HepG2 (cell line): ENCODE results near the gene THBS2. TPM values are rescaled to one million over a fixed set of nuclear protein-coding genes. Genes with fewer than 3 reads are reported as not detected.
"Not testable (repeated sequence)": the region's sequence is repeated elsewhere in the genome, so short reads cannot be mapped to it uniquely, and the experiment has no call there.

ENCODE experiments used
- ATAC-seq: fragments of 200-7000 bp; cut with Tn5 transposase; 3 replicates; pipeline ENCODE4 v1.9.1; 2020; ENCODE audit warnings: mild to moderate bottlenecking, moderate library complexity
- BruUV-seq: library from RNA; stranded (reverse); fragments of 400-500 nt; replicated peaks from 2 replicates; lab custom pipeline; 2021; lab: Mats Ljungman, UMichigan
- CTCF ChIA-PET: fragments of 300-600 bp; formaldehyde crosslinking; extraction: SDS; loops from one replicate; lab custom pipeline; 2021; ENCODE audit warnings: low total read pairs, inconsistent platforms, low intra/inter-chr PET ratio; lab: Yijun Ruan, JAX
- POLR2A ChIA-PET: fragments of 350-600 bp; sonication (Branson Sonifier 250); formaldehyde crosslinking; loops from one replicate; lab custom pipeline; 2020; ENCODE audit warnings: antibody characterized with exemption, inconsistent platforms; lab: Yijun Ruan, JAX
- DNase-seq: peaks from one replicate; pipeline ENCODE4 v3.0.0-alpha.2; 2015; ENCODE audit warnings: low spot score
- FAIRE-seq: peaks from 3 replicates; lab custom pipeline; 2011; peaks lifted over from hg19 to GRCh38; lab: Jason Lieb, UNC
- H2AFZ ChIP-seq: one replicate; pipeline ENCODE4 v1.6.1; 2011; ENCODE audit warnings: low read length, inconsistent platforms
- H3K27ac ChIP-seq: fragments of 300-600 bp; 3 replicates; pipeline ENCODE4 v1.8.0; 2011; ENCODE audit warnings: mixed run types, mild to moderate bottlenecking, mixed read lengths, low read length, inconsistent platforms; ENCODE audit not compliant: insufficient read depth; ENCODE audit errors: extremely low read length
- H3K27me3 ChIP-seq, 2 experiments: fragments of 200-600 bp in 1 of 2; 2 replicates in 1 of 2; 3 replicates in 1 of 2; pipeline versions ENCODE4 v1.6.0 to v1.8.0; 2011; ENCODE audit warnings: low read length in 2 of 2, mild to moderate bottlenecking in 2 of 2, moderate library complexity in 2 of 2, inconsistent platforms in 1 of 2; ENCODE audit not compliant: insufficient read depth in 2 of 2, control insufficient read depth in 1 of 2
- H3K36me3 ChIP-seq, 2 experiments: fragments of 200-600 bp in 1 of 2; replicated peaks in 1 of 2; 2 replicates in 1 of 2; 3 replicates in 1 of 2; pipeline versions ENCODE4 v1.5.1 to v1.8.0; 2011; ENCODE audit warnings: low read length in 2 of 2, inconsistent platforms in 1 of 2; ENCODE audit not compliant: insufficient read depth in 2 of 2, control insufficient read depth in 1 of 2
- H3K4me1 ChIP-seq: 2 replicates; pipeline ENCODE4 v1.5.1; 2012; ENCODE audit warnings: low read length, inconsistent platforms; ENCODE audit not compliant: insufficient read depth
- H3K4me2 ChIP-seq: 2 replicates; pipeline ENCODE4 v1.6.0; 2011; ENCODE audit warnings: low read depth, low read length, inconsistent platforms
- H3K4me3 ChIP-seq, 3 experiments: fragments of 200-600 bp in 1 of 3; sonication (generic), shearing (Covaris generic) in 1 of 3; replicated peaks in 1 of 3; 2 replicates each; pipeline ENCODE4 v1.5.1; 2011 to 2016; ENCODE audit warnings: low read length in 3 of 3, inconsistent platforms in 2 of 3, low read depth in 2 of 3, mild to moderate bottlenecking in 2 of 3, control low read depth in 1 of 3, mixed read lengths in 1 of 3; ENCODE audit not compliant: insufficient read depth in 1 of 3
- H3K79me2 ChIP-seq: one replicate; pipeline ENCODE4 v1.6.1; 2011; ENCODE audit warnings: low read length, inconsistent platforms; ENCODE audit not compliant: insufficient read depth
- H3K9ac ChIP-seq: 2 replicates; pipeline ENCODE4 v1.6.0; 2011; ENCODE audit warnings: mild to moderate bottlenecking, low read depth, low read length, inconsistent platforms; ENCODE audit not compliant: insufficient read depth
- H3K9me3 ChIP-seq: 2 replicates; pipeline ENCODE4 v1.5.1; 2012; ENCODE audit warnings: mild to moderate bottlenecking, low read length
- H4K20me1 ChIP-seq: 2 replicates; pipeline ENCODE4 v1.6.0; 2011; ENCODE audit warnings: inconsistent platforms, mild to moderate bottlenecking, low read length, moderate library complexity; ENCODE audit not compliant: insufficient read depth
- ARID2 ChIP-seq: sonication (generic); formaldehyde crosslinking; IDR thresholded peaks from 2 replicates; pipeline ENCODE4 v1.8.1; 2022; ENCODE audit warnings: mild to moderate bottlenecking, missing genetic modification reagents, borderline replicate concordance
- BATF2 ChIP-seq: sonication (generic); formaldehyde crosslinking; IDR thresholded peaks from 2 replicates; pipeline ENCODE4 v1.8.0; 2022; ENCODE audit warnings: mild to moderate bottlenecking, missing genetic modification reagents, moderate library complexity
- CREM ChIP-seq, 2 experiments: sonication (generic) in 1 of 2; formaldehyde crosslinking in 1 of 2; IDR thresholded peaks; 2 replicates each; pipeline versions ENCODE4 v1.4.0 to v1.6.1; 2016 to 2020; ENCODE audit warnings: antibody characterized with exemption in 1 of 2, mild to moderate bottlenecking in 1 of 2, missing genetic modification reagents in 1 of 2
- FOXM1 ChIP-seq: sonication (generic); formaldehyde crosslinking; IDR thresholded peaks from 2 replicates; pipeline ENCODE4 v1.5.0; 2020; ENCODE audit warnings: missing genetic modification reagents
- MATR3 ChIP-seq: sonication (generic); formaldehyde crosslinking; IDR thresholded peaks from 2 replicates; pipeline ENCODE4 v1.4.0; 2020; ENCODE audit warnings: missing genetic modification reagents
- RCOR2 ChIP-seq: IDR thresholded peaks from 2 replicates; pipeline ENCODE4 v1.6.1; 2016; ENCODE audit warnings: missing biosample characterization, missing genetic modification reagents
- TCF7L2 ChIP-seq: IDR thresholded peaks from 2 replicates; pipeline ENCODE4 v1.6.1; 2011; ENCODE audit warnings: mild to moderate bottlenecking, low read depth, low read length, moderate library complexity
- ZNF256 ChIP-seq: sonication (generic); formaldehyde crosslinking; conservative IDR thresholded peaks from 2 replicates; pipeline ENCODE4 v1.4.0; 2020; ENCODE audit warnings: missing genetic modification reagents
- ZNF740 ChIP-seq: sonication (generic); formaldehyde crosslinking; IDR thresholded peaks from 2 replicates; pipeline ENCODE4 v1.4.0; 2020; ENCODE audit warnings: missing genetic modification reagents
- WGBS: methylation state at CpG from one replicate; pipeline ENCODE4 v1.1.6; 2017; ENCODE audit warnings: low lambda C conversion rate; 5-methylcytosine and 5-hydroxymethylcytosine counted together
- in situ Hi-C: cut with HindIII; loops from 2 replicates; pipeline ENCODE4 v1.10.0; 2017; ENCODE audit warnings: low pct_unique_long_range_greater_than_20kb; ENCODE audit not compliant: extremely low pct_ligation_motif_present
- intact Hi-C: fragments of 100-400 bp; cut with micrococcal nuclease; formaldehyde crosslinking; loops from one replicate; pipeline ENCODE4 v1.10.0; 2022; ENCODE audit not compliant: unreplicated experiment
- polyA plus RNA-seq, 8 experiments: library from polyadenylated mRNA; depleted of rRNA in 3 of 8; stranded (reverse) in 7 of 8; unstranded in 1 of 8; fragments of >200 nt; fragmentation: Illumina TruSeq in 4 of 8; extraction: Trizol in 4 of 8; gene quantifications; 2 replicates each; pipeline versions ENCODE4 v1.2.1 to v1.2.3, GENCODE V29; 2011 to 2016; ENCODE audit warnings: low read depth in 4 of 8, missing spikeins in 1 of 8, mixed read lengths in 1 of 8; ENCODE audit not compliant: insufficient read depth in 1 of 8
- total RNA-seq, 5 experiments: library from RNA; depleted of rRNA; stranded (reverse); fragments of >200 nt; fragmentation: Illumina TruSeq; extraction: Trizol; gene quantifications; 2 replicates each; pipeline ENCODE4 v1.2.3, GENCODE V29; 2016; ENCODE audit warnings: low read depth in 1 of 5

Gene THBS2
- total and polyA plus RNA-seq, 2 of the 13 experiments (the other 11 are each of a cell fraction or from before 2014, with no cell fraction given) = 0.12 to 0.15 TPM

GRCh38 chr6:169300916-169301315 lies 47.3 kb upstream of the THBS2 start (continued):
- TF ChIP-seq CREM (IDR thresholded peaks at IDR 0.05) (no peak), CREM (CRISPR knock-in tag; IDR thresholded peaks at IDR 0.05) (no peak)

- Histone ChIP-seq H3K9me3 (peaks cover 13% of the 10 kb centered on the region), H3K4me1 (peaks cover 34% of the 10 kb centered on the region)
- H3K9ac ChIP-seq, H3K4me2 ChIP-seq, H3K4me3 ChIP-seq, in situ Hi-C loops, H3K27ac ChIP-seq, H3K79me2 ChIP-seq, BruUV-seq, CTCF ChIA-PET, H3K36me3 ChIP-seq, H3K27me3 ChIP-seq, H2AFZ ChIP-seq, H4K20me1 ChIP-seq, intact Hi-C loops, ATAC-seq, POLR2A ChIA-PET, FAIRE-seq, DNase-seq: not testable (repeated sequence)
- 23% methylated on average over 1 of the region's 1 CpG for WGBS
These were observed 45.0 kb upstream of the THBS2 start for GRCh38 chr6:169298626-169299025.

- ATAC-seq (no peak), FAIRE-seq (no peak), DNase-seq (no peak)
- POLR2A ChIA-PET = no interaction called here
- BruUV-seq = no TSS peak
- Histone ChIP-seq H3K27me3 (no peaks in the 10 kb centered on the region), H3K4me2 (0 out of 2 replicates have a peak overlapping the region, but pooled peaks have one; percentile 8), H2AFZ (peak overlapping the region; percentile 12), H3K79me2 (no peaks in the 10 kb centered on the region), H3K9me3 (peaks cover 13% of the 10 kb centered on the region), H3K27ac (peak overlapping the region; percentile 38), H4K20me1 (no peaks in the 10 kb centered on the region), H3K4me1 (peaks cover 54% of the 10 kb centered on the region), H3K4me3 (no peak overlapping the region), H3K36me3 (no peaks in the 10 kb centered on the region), H3K9ac (no peak overlapping the region)
- intact Hi-C loops (no loop called here), in situ Hi-C loops (no loop called here)
- WGBS = 60% methylated on average over 6 of the region's 6 CpGs
- no peak for TF ChIP-seq BATF2 (CRISPR knock-in tag)
- 0 out of 2 replicates have a peak, but pooled peaks have one; percentile 12 for TF ChIP-seq ARID2
- no peak for TF ChIP-seq FOXM1
- TF ChIP-seq RCOR2 (CRISPR knock-in tag) = 0 out of 2 replicates have a peak, but pooled peaks have one; percentile 8
- TF ChIP-seq MATR3 (CRISPR knock-in tag) = no peak
- no peak for TF ChIP-seq ZNF740
- no peak for TF ChIP-seq ZNF256 (CRISPR knock-in tag)
- TF ChIP-seq TCF7L2 = no peak
- CTCF ChIA-PET = no interaction called here
These were observed 43.0 kb upstream of the THBS2 start for GRCh38 chr6:169296622-169297021.
